ENCODE measurements around the gene LMAN1L.

DNA sequence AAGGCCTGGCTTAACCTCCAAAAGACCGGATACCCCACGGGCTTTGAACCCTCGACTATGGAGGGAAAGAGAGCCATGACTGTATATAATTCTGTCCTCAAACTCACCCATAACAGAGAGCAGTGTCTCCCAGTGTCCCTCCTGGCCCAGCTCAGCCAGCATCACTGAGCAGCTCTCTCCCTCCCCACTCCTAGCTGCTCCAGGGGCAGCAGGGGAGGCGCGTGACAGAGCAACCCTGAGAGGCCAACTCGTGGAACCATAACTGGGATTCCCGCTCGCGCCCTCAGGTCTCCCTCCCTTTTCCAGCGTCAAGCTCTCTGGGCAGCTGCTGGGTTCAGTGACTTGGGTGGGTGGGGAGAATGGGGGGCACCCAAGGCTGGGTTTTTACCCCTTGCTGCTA lies 13.2 kb downstream of the LMAN1L start:
- no peak for TF ChIP-seq SIN3A (IDR thresholded peaks at IDR 0.05; ENCODE audit: borderline replicate concordance, insufficient read depth, low read length)
- TF ChIP-seq, protein P1, sequence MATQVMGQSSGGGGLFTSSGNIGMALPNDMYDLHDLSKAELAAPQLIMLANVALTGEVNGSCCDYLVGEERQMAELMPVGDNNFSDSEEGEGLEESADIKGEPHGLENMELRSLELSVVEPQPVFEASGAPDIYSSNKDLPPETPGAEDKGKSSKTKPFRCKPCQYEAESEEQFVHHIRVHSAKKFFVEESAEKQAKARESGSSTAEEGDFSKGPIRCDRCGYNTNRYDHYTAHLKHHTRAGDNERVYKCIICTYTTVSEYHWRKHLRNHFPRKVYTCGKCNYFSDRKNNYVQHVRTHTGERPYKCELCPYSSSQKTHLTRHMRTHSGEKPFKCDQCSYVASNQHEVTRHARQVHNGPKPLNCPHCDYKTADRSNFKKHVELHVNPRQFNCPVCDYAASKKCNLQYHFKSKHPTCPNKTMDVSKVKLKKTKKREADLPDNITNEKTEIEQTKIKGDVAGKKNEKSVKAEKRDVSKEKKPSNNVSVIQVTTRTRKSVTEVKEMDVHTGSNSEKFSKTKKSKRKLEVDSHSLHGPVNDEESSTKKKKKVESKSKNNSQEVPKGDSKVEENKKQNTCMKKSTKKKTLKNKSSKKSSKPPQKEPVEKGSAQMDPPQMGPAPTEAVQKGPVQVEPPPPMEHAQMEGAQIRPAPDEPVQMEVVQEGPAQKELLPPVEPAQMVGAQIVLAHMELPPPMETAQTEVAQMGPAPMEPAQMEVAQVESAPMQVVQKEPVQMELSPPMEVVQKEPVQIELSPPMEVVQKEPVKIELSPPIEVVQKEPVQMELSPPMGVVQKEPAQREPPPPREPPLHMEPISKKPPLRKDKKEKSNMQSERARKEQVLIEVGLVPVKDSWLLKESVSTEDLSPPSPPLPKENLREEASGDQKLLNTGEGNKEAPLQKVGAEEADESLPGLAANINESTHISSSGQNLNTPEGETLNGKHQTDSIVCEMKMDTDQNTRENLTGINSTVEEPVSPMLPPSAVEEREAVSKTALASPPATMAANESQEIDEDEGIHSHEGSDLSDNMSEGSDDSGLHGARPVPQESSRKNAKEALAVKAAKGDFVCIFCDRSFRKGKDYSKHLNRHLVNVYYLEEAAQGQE (IDR thresholded peaks at IDR 0.05; ENCODE audit: insufficient read depth in 1 of 2, low read depth in 2 of 2, low read length in 2 of 2), result no peak
- TF ChIP-seq TAF1 (IDR thresholded peaks at IDR 0.05; ENCODE audit: borderline replicate concordance, insufficient read depth, low read length), result no peak
- TF ChIP-seq POLR2AphosphoS5 (IDR thresholded peaks at IDR 0.05; ENCODE audit: low read depth, low read length), result no peak
- TF ChIP-seq FOXP2 (optimal IDR thresholded peaks at IDR 0.05; ENCODE audit: borderline replicate concordance, extremely low read depth, extremely low read length, insufficient read depth), result no peak
